SK-N-SH (cell line): Measurements from ENCODE around the gene CD81.
"Not testable (repeated sequence)": the region's sequence is repeated elsewhere in the genome, so short reads cannot be mapped to it uniquely, and the experiment has no call there.

Source experiments
- CTCF ChIP-seq: fragments of 200-600 bp; sonication (generic); IDR thresholded peaks from 2 replicates; pipeline ENCODE4 v1.6.1; 2017; ENCODE audit warnings: antibody characterized with exemption, mild to moderate bottlenecking, moderate library complexity
- EZH2phosphoT487 ChIP-seq: fragments of 200-600 bp; sonication (generic); IDR thresholded peaks from 2 replicates; pipeline ENCODE4 v1.6.1; 2017; ENCODE audit warnings: low read depth, mixed run types, mild to moderate bottlenecking, antibody characterized with exemption, moderate library complexity, borderline replicate concordance
- JUND ChIP-seq: IDR thresholded peaks from 2 replicates; pipeline ENCODE4 v1.4.0; 2012
- MEF2A ChIP-seq: IDR thresholded peaks from 2 replicates; pipeline ENCODE4 v1.4.0; 2012; ENCODE audit warnings: low read depth, borderline replicate concordance
- NFIC ChIP-seq: IDR thresholded peaks from 2 replicates; pipeline ENCODE4 v1.4.0; 2012; ENCODE audit warnings: borderline replicate concordance
- POLR2AphosphoS5 ChIP-seq: IDR thresholded peaks from 2 replicates; pipeline ENCODE4 v1.6.1; 2012; ENCODE audit warnings: low read depth, low read length
- RXRA ChIP-seq: IDR thresholded peaks from 2 replicates; pipeline ENCODE4 v1.4.0; 2012; ENCODE audit warnings: low read depth, mild to moderate bottlenecking, borderline replicate concordance

GRCh38 chr11:2333486-2334205, 43.5 kb upstream of the CD81 start:
- TF ChIP-seq EZH2phosphoT487, CTCF, NFIC, JUND, POLR2AphosphoS5, RXRA, MEF2A: not testable (repeated sequence)
